Lower lobe of right lung (tissue), 2 donors: ENCODE measurements around the gene FLT1. TPM values are rescaled to one million over a fixed set of nuclear protein-coding genes. Genes with fewer than 3 reads are reported as not detected.

ENCODE experiments used
- ATAC-seq, 2 donors: fragments of 200-7000 bp; cut with Tn5 transposase; one replicate each; pipeline ENCODE4 v1.9.1; 2020 to 2022; ENCODE audit warnings: mild to moderate bottlenecking in 2 of 2, moderate library complexity in 2 of 2
- DNase-seq: peaks from one replicate; pipeline ENCODE4 v3.0.0-alpha.2; 2020
- H3K27ac ChIP-seq: fragments of 200-600 bp; one replicate; pipeline ENCODE4 v1.8.0; 2022
- H3K27me3 ChIP-seq: fragments of 200-600 bp; one replicate; pipeline ENCODE4 v1.8.0; 2022; ENCODE audit warnings: low read depth
- H3K36me3 ChIP-seq: fragments of 200-600 bp; one replicate; pipeline ENCODE4 v1.8.0; 2022; ENCODE audit warnings: mild to moderate bottlenecking
- H3K4me1 ChIP-seq: fragments of 200-600 bp; one replicate; pipeline ENCODE4 v1.8.0; 2022
- H3K4me3 ChIP-seq: fragments of 200-600 bp; one replicate; pipeline ENCODE4 v1.8.0; 2022; ENCODE audit warnings: mild to moderate bottlenecking
- H3K9me3 ChIP-seq: fragments of 200-600 bp; one replicate; pipeline ENCODE4 v1.8.0; 2022
- intact Hi-C: fragments of 100-400 bp; cut with DNase I; formaldehyde crosslinking; loops from one replicate; pipeline ENCODE4 v1.11.0; 2022
- total RNA-seq: library from RNA; stranded (reverse); fragmentation: NEBNext Ultra II Directional; extraction: Animal tissue kit (Norgen Biotek cat#: 25700); gene quantifications from one replicate; pipeline ENCODE4 v1.2.1, GENCODE V29; 2021
- TF ChIP-seq, protein P1 (sequence below): fragments of 200-600 bp; IDR thresholded peaks from one replicate; pipeline ENCODE4 v1.8.0; 2022; ENCODE audit warnings: antibody characterized with exemption, mild to moderate bottlenecking
- donor health status: DM: no; HTN: yes; CAD: no; lungs with severe emphysema.

Gene FLT1
- total RNA-seq, 1 donor from 2014 or later = 41.9 TPM

DNA sequence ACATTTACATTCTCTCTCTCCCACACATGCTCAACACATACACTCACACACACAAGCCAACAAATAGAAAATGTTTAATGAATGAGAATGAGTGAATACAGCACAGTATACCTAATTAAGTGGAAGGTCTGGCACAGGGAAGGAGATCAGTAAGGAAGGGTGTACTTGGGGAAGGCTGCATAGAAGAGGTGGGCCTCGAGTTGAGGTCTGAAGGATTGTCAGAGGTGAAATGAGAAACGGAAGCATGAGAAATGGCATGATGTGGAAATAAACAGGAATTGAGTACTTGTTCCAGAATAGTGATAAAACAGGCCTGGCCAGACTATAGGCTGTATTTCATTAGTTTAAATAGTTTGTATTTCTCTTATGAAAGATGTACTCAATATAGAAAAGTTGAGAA, 136.2 kb downstream of the FLT1 start:
- TF ChIP-seq, protein P1, sequence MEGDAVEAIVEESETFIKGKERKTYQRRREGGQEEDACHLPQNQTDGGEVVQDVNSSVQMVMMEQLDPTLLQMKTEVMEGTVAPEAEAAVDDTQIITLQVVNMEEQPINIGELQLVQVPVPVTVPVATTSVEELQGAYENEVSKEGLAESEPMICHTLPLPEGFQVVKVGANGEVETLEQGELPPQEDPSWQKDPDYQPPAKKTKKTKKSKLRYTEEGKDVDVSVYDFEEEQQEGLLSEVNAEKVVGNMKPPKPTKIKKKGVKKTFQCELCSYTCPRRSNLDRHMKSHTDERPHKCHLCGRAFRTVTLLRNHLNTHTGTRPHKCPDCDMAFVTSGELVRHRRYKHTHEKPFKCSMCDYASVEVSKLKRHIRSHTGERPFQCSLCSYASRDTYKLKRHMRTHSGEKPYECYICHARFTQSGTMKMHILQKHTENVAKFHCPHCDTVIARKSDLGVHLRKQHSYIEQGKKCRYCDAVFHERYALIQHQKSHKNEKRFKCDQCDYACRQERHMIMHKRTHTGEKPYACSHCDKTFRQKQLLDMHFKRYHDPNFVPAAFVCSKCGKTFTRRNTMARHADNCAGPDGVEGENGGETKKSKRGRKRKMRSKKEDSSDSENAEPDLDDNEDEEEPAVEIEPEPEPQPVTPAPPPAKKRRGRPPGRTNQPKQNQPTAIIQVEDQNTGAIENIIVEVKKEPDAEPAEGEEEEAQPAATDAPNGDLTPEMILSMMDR = no peak
- peak; percentile 50 to 56 for ATAC-seq
- Histone ChIP-seq H3K4me3 (no peak overlapping the region), H3K36me3 (no peaks in the 10 kb centered on the region), H3K4me1 (peaks cover 6% of the 10 kb centered on the region), H3K9me3 (no peaks in the 10 kb centered on the region), H3K27ac (no peak overlapping the region), H3K27me3 (no peaks in the 10 kb centered on the region)
- no peak for DNase-seq
- intact Hi-C loops = no loop called here

DNA sequence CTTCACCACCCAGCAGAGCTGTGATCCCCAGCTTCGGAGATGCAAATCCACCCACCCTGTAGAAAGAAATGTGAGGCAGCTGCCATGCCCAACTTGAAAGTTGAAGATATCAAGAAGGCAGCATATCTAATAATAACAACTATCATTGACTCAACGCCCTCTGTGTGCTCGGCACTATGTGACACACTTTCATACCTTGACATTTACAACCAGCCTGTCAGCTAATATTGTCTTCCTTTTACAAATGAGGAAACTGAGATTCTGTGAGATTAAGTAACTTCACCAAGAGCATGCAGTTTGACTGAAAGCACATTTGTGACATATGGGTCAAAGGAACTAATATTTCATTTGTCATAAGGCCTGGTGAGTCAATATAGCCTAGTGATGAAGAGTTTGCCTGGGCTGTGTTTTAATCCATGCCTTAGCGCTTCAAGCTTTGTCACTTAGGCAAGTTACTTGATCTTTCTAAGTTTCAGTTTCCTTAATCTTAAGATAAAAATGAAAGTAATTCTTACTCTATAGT, 137.0 kb downstream of the FLT1 start:
- DNase-seq (no peak), ATAC-seq (peak; percentile 74 to 75)
- Histone ChIP-seq H3K27me3 (no peaks in the 10 kb centered on the region), H3K27ac (no peak overlapping the region), H3K4me1 (peaks cover 6% of the 10 kb centered on the region), H3K36me3 (no peaks in the 10 kb centered on the region), H3K9me3 (no peaks in the 10 kb centered on the region), H3K4me3 (no peak overlapping the region)
- TF ChIP-seq, protein P1 = no peak
- intact Hi-C loops = no loop called here

DNA sequence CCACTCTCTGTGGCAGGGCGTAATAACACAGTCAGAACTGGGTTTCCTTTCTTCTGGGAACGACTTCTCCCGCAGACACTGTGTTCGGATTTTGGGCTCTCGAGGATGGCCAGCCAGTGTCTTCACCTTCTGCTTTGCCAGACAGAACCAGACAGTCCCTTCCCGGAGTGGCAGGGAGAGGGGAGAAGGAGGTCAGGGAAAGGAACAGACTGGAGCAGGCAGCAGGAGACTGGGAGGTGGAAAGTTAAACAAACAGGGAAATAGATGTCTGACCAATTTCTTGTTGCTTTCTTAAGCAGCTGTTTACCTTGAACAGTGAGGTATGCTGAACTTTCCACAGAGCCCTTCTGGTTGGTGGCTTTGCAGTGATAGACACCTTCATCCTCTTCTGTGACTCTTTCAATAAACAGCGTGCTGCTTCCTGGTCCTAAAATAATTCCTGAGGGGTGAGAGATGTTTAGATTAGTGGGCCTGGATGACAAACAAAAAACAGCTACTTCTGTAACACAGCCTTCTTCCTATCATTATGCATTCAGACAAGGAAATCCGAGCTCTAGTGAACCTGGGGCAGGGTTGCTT, 137.6 kb downstream of the FLT1 start:
- no peaks in the 10 kb centered on the region for H3K36me3 ChIP-seq
- no peak overlapping the region for H3K4me3 ChIP-seq
- TF ChIP-seq, protein P1 = no peak
- H3K27ac ChIP-seq = no peak overlapping the region
- peaks cover 6% of the 10 kb centered on the region for H3K4me1 ChIP-seq
- no peaks in the 10 kb centered on the region for H3K9me3 ChIP-seq
- intact Hi-C loops = no loop called here
- DNase-seq (no peak), ATAC-seq (no peak)
- no peaks in the 10 kb centered on the region for H3K27me3 ChIP-seq

DNA sequence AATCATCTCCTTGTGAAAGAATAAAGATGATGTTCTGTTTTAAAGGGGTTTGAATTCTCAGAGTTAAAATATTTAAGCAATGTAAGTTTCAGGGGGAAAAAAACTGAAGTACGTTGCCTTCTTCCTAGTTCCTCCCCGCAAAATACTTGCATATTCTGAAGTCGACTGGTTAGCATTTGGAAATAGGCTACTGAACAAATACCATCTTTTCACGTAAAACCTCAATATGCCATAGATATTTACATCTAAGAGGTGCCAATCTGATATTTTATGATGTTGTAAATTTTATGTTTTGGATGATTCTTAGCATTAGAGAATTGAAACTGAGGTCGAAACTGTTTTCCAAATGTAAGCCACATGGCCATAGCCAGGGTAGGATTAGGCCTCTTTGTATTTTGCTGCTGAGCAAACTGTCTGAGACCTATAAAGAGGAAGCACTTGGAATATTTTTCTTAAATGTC, 138.3 kb downstream of the FLT1 start:
- ATAC-seq = no peak
- Histone ChIP-seq H3K9me3 (no peaks in the 10 kb centered on the region), H3K4me3 (no peak overlapping the region), H3K36me3 (no peaks in the 10 kb centered on the region), H3K4me1 (peaks cover 6% of the 10 kb centered on the region), H3K27me3 (no peaks in the 10 kb centered on the region), H3K27ac (no peak overlapping the region)
- DNase-seq = no peak
- TF ChIP-seq, protein P1 = no peak
- intact Hi-C loops = no loop called here

DNA sequence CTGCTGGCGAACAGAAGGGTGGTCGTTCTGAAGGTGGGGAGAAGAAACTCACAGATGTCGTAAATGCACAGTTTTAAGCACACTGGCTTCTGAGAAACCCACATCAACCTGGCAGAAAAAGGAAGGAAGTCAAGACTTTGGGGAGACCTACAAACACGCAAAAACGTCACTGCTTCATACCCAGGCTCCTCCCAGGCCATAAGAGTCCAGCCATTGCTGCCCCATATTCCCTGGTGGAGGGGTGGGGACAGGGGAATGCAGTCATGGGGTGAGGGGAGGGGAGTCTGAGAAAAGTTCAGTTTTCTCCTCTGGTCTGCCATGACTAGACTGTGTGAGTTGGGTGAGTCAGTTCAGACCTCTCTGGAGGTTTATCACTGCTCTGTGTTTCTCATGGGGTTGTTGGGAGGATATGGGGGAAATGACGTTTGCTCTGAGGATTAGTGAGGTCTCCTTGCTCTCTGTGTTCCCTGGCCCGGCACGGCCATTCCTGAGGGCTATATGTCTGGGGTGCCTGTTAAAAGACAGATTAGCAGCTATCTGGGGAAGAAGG, 139.0 kb downstream of the FLT1 start:
- intact Hi-C loops = no loop called here
- ATAC-seq = peak in 1 of 2 donors; percentile 18
- no peaks in the 10 kb centered on the region for H3K9me3 ChIP-seq

More for the DNA sequence above, 139.0 kb downstream of the FLT1 start:
- Histone ChIP-seq H3K4me1 (peaks cover 6% of the 10 kb centered on the region), H3K27me3 (no peaks in the 10 kb centered on the region), H3K27ac (no peak overlapping the region), H3K36me3 (no peaks in the 10 kb centered on the region), H3K4me3 (no peak overlapping the region)
- TF ChIP-seq, protein P1 = no peak
- DNase-seq = no peak
